HCT116 (cell line): ENCODE data around the gene GALNT18. TPM values are rescaled to one million over a fixed set of nuclear protein-coding genes. Genes with fewer than 3 reads are reported as not detected.

Experiments
- ATAC-seq: fragments of 200-7000 bp; cut with Tn5 transposase; 2 replicates; pipeline ENCODE4 v1.9.1; 2020; ENCODE audit warnings: mild to moderate bottlenecking, moderate library complexity
- BruUV-seq: library from RNA; stranded (reverse); fragments of 400-500 nt; replicated peaks from 2 replicates; lab custom pipeline; 2021; lab: Mats Ljungman, UMichigan
- CTCF ChIA-PET: fragments of 300-600 bp; sonication (Branson Sonifier 250); formaldehyde crosslinking; loops from one replicate; lab custom pipeline; 2021; ENCODE audit warnings: antibody characterized with exemption; lab: Charles Lee
- POLR2A ChIA-PET: fragments of 300-600, 350-600 bp; sonication (Branson Sonifier 250); formaldehyde crosslinking; loops from one replicate; lab custom pipeline; 2021; ENCODE audit warnings: antibody characterized with exemption; lab: Charles Lee
- RAD21 ChIA-PET, 2 experiments: fragments of 300-600 bp; sonication (Branson Sonifier 250); formaldehyde crosslinking; loops; one replicate each; lab custom pipeline; 2023; ENCODE audit warnings: low total read pairs in 2 of 2; ENCODE audit not compliant: uncharacterized antibody in 2 of 2, unreplicated experiment in 2 of 2, low non-redundant PET in 1 of 2; lab: Charles Lee
- DNase-seq: peaks from one replicate; pipeline ENCODE4 v3.0.0-alpha.2; 2010; ENCODE audit warnings: low read depth, low spot score
- H2AFZ ChIP-seq: fragments of 200-600 bp; shearing (Covaris generic), sonication (generic); 2 replicates; pipeline ENCODE4 v1.6.1; 2017; ENCODE audit warnings: low read depth, mixed run types, mixed read lengths, antibody characterized with exemption, low read length; ENCODE audit not compliant: poor library complexity, severe bottlenecking
- H3K27ac ChIP-seq: 2 replicates; pipeline ENCODE4 v1.5.1; 2012; ENCODE audit warnings: low read depth, low read length
- H3K27me3 ChIP-seq: fragments of 200-600 bp; sonication (generic); 2 replicates; pipeline ENCODE4 v1.6.1; 2016; ENCODE audit warnings: mixed run types, low read length, mixed read lengths; ENCODE audit not compliant: insufficient read depth
- H3K36me3 ChIP-seq, 2 experiments: fragments of 200-500 bp in 1 of 2; fragments of 200-600 bp in 1 of 2; sonication (Bioruptor generic) in 1 of 2; sonication (generic) in 1 of 2; 2 replicates each; pipeline versions ENCODE4 v1.5.1 to v1.6.1; 2014 to 2016; ENCODE audit warnings: low read length in 2 of 2, inconsistent platforms in 1 of 2, mixed read lengths in 1 of 2, mixed run types in 1 of 2; ENCODE audit not compliant: insufficient read depth in 2 of 2, control insufficient read depth in 1 of 2
- H3K4me1 ChIP-seq, 2 experiments: fragments of 200-600 bp in 1 of 2; sonication (generic) in 1 of 2; 2 replicates each; pipeline versions ENCODE4 v1.5.1 to v1.6.1; 2012 to 2017; ENCODE audit warnings: low read length in 2 of 2, inconsistent platforms in 1 of 2, mild to moderate bottlenecking in 1 of 2, mixed read lengths in 1 of 2, mixed run types in 1 of 2, moderate library complexity in 1 of 2; ENCODE audit not compliant: insufficient read depth in 2 of 2, control insufficient read depth in 1 of 2
- H3K4me2 ChIP-seq: fragments of 200-600 bp; sonication (generic); 2 replicates; pipeline ENCODE4 v1.6.1; 2017; ENCODE audit warnings: mixed run types, low read length, mixed read lengths
- H3K4me3 ChIP-seq, 2 experiments: fragments of 200-600 bp in 1 of 2; sonication (generic) in 1 of 2; replicated peaks in 1 of 2; 2 replicates each; pipeline ENCODE4 v1.5.1; 2011 to 2016; ENCODE audit warnings: low read length in 2 of 2, control low read depth in 1 of 2, low read depth in 1 of 2, mild to moderate bottlenecking in 1 of 2, mixed read lengths in 1 of 2, mixed run types in 1 of 2
- H3K79me2 ChIP-seq: fragments of 200-600 bp; sonication (generic); 2 replicates; pipeline ENCODE4 v1.6.1; 2017; ENCODE audit warnings: mild to moderate bottlenecking, mixed run types, low read length, moderate library complexity, mixed read lengths; ENCODE audit not compliant: insufficient read depth
- H3K9ac ChIP-seq: fragments of 200-600 bp; sonication (generic); 2 replicates; pipeline ENCODE4 v1.6.1; 2016; ENCODE audit warnings: low read length, mixed read lengths
- H3K9me2 ChIP-seq: fragments of 200-600 bp; sonication (generic), shearing (Covaris generic); 2 replicates; pipeline ENCODE4 v1.6.1; 2017; ENCODE audit warnings: mixed run types, mild to moderate bottlenecking, moderate library complexity; ENCODE audit not compliant: insufficient read depth
- H3K9me3 ChIP-seq, 2 experiments: fragments of 200-500 bp in 1 of 2; fragments of 200-600 bp in 1 of 2; sonication (Bioruptor generic) in 1 of 2; sonication (generic) in 1 of 2; 2 replicates each; pipeline ENCODE4 v1.6.1; 2014 to 2017; ENCODE audit warnings: low read length in 2 of 2, mixed read lengths in 2 of 2, inconsistent platforms in 1 of 2, low read depth in 1 of 2, mild to moderate bottlenecking in 1 of 2, mixed run types in 1 of 2, moderate library complexity in 1 of 2; ENCODE audit not compliant: control insufficient read depth in 1 of 2, insufficient read depth in 1 of 2
- H4K20me1 ChIP-seq: fragments of 200-600 bp; sonication (generic), shearing (Covaris generic); 2 replicates; pipeline ENCODE4 v1.6.1; 2017; ENCODE audit warnings: mixed run types, mild to moderate bottlenecking, moderate library complexity; ENCODE audit not compliant: insufficient read depth
- FOSL1 ChIP-seq: IDR thresholded peaks from 2 replicates; pipeline ENCODE4 v1.6.1; 2012; ENCODE audit warnings: low read depth
- JUND ChIP-seq: IDR thresholded peaks from 2 replicates; pipeline ENCODE4 v1.6.1; 2012
- POLR2A ChIP-seq: IDR thresholded peaks from 2 replicates; pipeline ENCODE4 v1.7.0; 2011; ENCODE audit warnings: borderline replicate concordance; ENCODE audit not compliant: insufficient read depth, insufficient read length; ENCODE audit errors: extremely low read depth
- RAD21 ChIP-seq: IDR thresholded peaks from 2 replicates; pipeline ENCODE4 v1.6.1; 2012; ENCODE audit warnings: low read depth, mild to moderate bottlenecking
- TCF7L2 ChIP-seq: IDR thresholded peaks from 2 replicates; pipeline ENCODE4 v1.7.0; 2011; ENCODE audit warnings: borderline replicate concordance, inconsistent platforms; ENCODE audit not compliant: insufficient read depth, insufficient read length; ENCODE audit errors: extremely low read depth
- YY1 ChIP-seq: IDR thresholded peaks from 2 replicates; pipeline ENCODE4 v1.6.1; 2011; ENCODE audit warnings: low read length, low read depth, moderate library complexity, mild to moderate bottlenecking; ENCODE audit not compliant: insufficient replicate concordance; ENCODE audit errors: extremely low read depth
- ZFX ChIP-seq: fragments of 450-650 bp; IDR thresholded peaks from 2 replicates; pipeline ENCODE4 v1.6.1; 2017
- ZNF274 ChIP-seq: fragments of 200-500 bp; sonication (Bioruptor generic); IDR thresholded peaks from 2 replicates; pipeline ENCODE4 v1.6.1; 2014; ENCODE audit warnings: mild to moderate bottlenecking, low read depth, low read length, inconsistent platforms
- intact Hi-C: fragments of 100-400 bp; cut with micrococcal nuclease; formaldehyde crosslinking; loops from 2 replicates; pipeline ENCODE4 v1.10.0; 2022
- total RNA-seq: library from RNA; stranded (reverse); gene quantifications from one replicate; pipeline ENCODE4 v1.2.1, GENCODE V29; 2021; ENCODE audit not compliant: unreplicated experiment
- TF ChIP-seq, protein P1 (sequence below): IDR thresholded peaks from 2 replicates; pipeline ENCODE4 v1.6.1; 2012; ENCODE audit warnings: low read depth
- TF ChIP-seq, protein P2 (sequence below), 3 experiments: fragments of 200-600 bp in 1 of 3; sonication (generic) in 1 of 3; IDR thresholded peaks in 2 of 3; conservative IDR thresholded peaks in 1 of 3; 2 replicates each; pipeline ENCODE4 v1.5.1; 2012 to 2017; ENCODE audit warnings: low read depth in 2 of 3, low read length in 2 of 3, antibody characterized with exemption in 1 of 3, borderline replicate concordance in 1 of 3, control low read depth in 1 of 3, mild to moderate bottlenecking in 1 of 3, mixed read lengths in 1 of 3, mixed run types in 1 of 3, moderate library complexity in 1 of 3; ENCODE audit not compliant: insufficient read depth in 1 of 3
- TF ChIP-seq, protein P3 (sequence below): IDR thresholded peaks from 2 replicates; pipeline ENCODE4 v1.6.1; 2012

The GALNT18 gene
- total RNA-seq, 1 experiment from 2014 or later, result 19.9 TPM

- DNase-seq, result peak; percentile 6
- Histone ChIP-seq H3K27ac (no peak overlapping the region), H4K20me1 (no peaks in the 10 kb centered on the region), H3K4me2 (no peak overlapping the region), H3K4me1 (peaks cover 0 to 9% of the 10 kb centered on the region in 2 experiments; a peak in 1 of 4 replicates), H3K27me3 (peaks cover 9% of the 10 kb centered on the region; the same call in 1 of the 2 replicates), H3K4me3 (no peak overlapping the region), H3K9ac (no peak overlapping the region), H3K9me2 (no peaks in the 10 kb centered on the region), H2AFZ (no peak overlapping the region), H3K79me2 (no peaks in the 10 kb centered on the region), H3K9me3 (no peaks in the 10 kb centered on the region), H3K36me3 (no peaks in the 10 kb centered on the region)
- peak; percentile 92 for ATAC-seq
- TF ChIP-seq YY1 (no peak), FOSL1 (no peak), POLR2A (no peak), RAD21 (peak; percentile 57), ZNF274 (no peak), JUND (no peak), TCF7L2 (no peak), ZFX (no peak)
- TF ChIP-seq, protein P1, sequence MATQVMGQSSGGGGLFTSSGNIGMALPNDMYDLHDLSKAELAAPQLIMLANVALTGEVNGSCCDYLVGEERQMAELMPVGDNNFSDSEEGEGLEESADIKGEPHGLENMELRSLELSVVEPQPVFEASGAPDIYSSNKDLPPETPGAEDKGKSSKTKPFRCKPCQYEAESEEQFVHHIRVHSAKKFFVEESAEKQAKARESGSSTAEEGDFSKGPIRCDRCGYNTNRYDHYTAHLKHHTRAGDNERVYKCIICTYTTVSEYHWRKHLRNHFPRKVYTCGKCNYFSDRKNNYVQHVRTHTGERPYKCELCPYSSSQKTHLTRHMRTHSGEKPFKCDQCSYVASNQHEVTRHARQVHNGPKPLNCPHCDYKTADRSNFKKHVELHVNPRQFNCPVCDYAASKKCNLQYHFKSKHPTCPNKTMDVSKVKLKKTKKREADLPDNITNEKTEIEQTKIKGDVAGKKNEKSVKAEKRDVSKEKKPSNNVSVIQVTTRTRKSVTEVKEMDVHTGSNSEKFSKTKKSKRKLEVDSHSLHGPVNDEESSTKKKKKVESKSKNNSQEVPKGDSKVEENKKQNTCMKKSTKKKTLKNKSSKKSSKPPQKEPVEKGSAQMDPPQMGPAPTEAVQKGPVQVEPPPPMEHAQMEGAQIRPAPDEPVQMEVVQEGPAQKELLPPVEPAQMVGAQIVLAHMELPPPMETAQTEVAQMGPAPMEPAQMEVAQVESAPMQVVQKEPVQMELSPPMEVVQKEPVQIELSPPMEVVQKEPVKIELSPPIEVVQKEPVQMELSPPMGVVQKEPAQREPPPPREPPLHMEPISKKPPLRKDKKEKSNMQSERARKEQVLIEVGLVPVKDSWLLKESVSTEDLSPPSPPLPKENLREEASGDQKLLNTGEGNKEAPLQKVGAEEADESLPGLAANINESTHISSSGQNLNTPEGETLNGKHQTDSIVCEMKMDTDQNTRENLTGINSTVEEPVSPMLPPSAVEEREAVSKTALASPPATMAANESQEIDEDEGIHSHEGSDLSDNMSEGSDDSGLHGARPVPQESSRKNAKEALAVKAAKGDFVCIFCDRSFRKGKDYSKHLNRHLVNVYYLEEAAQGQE, result no peak
- TF ChIP-seq, protein P2, sequence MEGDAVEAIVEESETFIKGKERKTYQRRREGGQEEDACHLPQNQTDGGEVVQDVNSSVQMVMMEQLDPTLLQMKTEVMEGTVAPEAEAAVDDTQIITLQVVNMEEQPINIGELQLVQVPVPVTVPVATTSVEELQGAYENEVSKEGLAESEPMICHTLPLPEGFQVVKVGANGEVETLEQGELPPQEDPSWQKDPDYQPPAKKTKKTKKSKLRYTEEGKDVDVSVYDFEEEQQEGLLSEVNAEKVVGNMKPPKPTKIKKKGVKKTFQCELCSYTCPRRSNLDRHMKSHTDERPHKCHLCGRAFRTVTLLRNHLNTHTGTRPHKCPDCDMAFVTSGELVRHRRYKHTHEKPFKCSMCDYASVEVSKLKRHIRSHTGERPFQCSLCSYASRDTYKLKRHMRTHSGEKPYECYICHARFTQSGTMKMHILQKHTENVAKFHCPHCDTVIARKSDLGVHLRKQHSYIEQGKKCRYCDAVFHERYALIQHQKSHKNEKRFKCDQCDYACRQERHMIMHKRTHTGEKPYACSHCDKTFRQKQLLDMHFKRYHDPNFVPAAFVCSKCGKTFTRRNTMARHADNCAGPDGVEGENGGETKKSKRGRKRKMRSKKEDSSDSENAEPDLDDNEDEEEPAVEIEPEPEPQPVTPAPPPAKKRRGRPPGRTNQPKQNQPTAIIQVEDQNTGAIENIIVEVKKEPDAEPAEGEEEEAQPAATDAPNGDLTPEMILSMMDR (IDR thresholded peaks at IDR 0.05 in 2 of 3, conservative IDR thresholded peaks at IDR 0.05 in 1 of 3; ENCODE audit: borderline replicate concordance in 1 of 3, insufficient read depth in 1 of 3, low read depth in 2 of 3, low read length in 2 of 3), result peak; percentile 46 to 77 (median 69); a peak in 5 of 6 replicates
- TF ChIP-seq, protein P3, sequence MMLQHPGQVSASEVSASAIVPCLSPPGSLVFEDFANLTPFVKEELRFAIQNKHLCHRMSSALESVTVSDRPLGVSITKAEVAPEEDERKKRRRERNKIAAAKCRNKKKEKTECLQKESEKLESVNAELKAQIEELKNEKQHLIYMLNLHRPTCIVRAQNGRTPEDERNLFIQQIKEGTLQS, result no peak
- ChIA-PET RAD21 (no interaction called here), CTCF (interaction anchor here (1.0 to 1.2 kb wide), 2 partner anchors 13 to 203 kb away, joined by 3 to 5 read pairs; no protein-coding TSS in a partner anchor), POLR2A (no interaction called here)
- intact Hi-C loops, result loop anchor here (2.0 kb wide), 1 partner anchor 556 kb away; no protein-coding TSS in a partner anchor
- BruUV-seq, result no TSS peak
Observed at GRCh38 chr11:11230802-11231562, 390.8 kb downstream of the GALNT18 start.
